Panc1 (cell line): ENCODE measurements around the gene SLC35C1.

Experiments used
- CTCF ChIP-seq: fragments of 450-650 bp; IDR thresholded peaks from 2 replicates; pipeline ENCODE4 v1.5.1; 2017; ENCODE audit warnings: mild to moderate bottlenecking
- POLR2AphosphoS5 ChIP-seq: IDR thresholded peaks from 2 replicates; pipeline ENCODE4 v1.6.1; 2012; ENCODE audit warnings: mild to moderate bottlenecking, low read depth, low read length, moderate library complexity
- TCF7L2 ChIP-seq: IDR thresholded peaks from 2 replicates; pipeline ENCODE4 v1.6.1; 2011; ENCODE audit warnings: mild to moderate bottlenecking, low read depth, low read length, inconsistent platforms

- TF ChIP-seq POLR2AphosphoS5 (no peak), CTCF (no peak), TCF7L2 (no peak)
Measured at GRCh38 chr11:45855308-45855707, 50.4 kb downstream of the SLC35C1 start.
